Mesenchymal stem cell (in vitro differentiated cells and primary cell): ENCODE results near the gene ASCC2.
A peak's percentile ranks its signal among the peaks of the same experiment; 100 is the strongest.

ENCODE experiments used
- DNase-seq: peaks from one replicate; pipeline ENCODE4 v3.0.0-alpha.2; 2013
- H2AFZ ChIP-seq: one replicate; pipeline ENCODE4 v1.6.1; 2013; ENCODE audit warnings: low read depth, mild to moderate bottlenecking, control low read depth, inconsistent platforms, low read length, moderate library complexity
- H2AK5ac ChIP-seq: 2 replicates; pipeline ENCODE4 v1.6.1; 2013; ENCODE audit warnings: low read length, moderate library complexity, mild to moderate bottlenecking, inconsistent platforms; ENCODE audit not compliant: severe bottlenecking
- H2BK120ac ChIP-seq: one replicate; pipeline ENCODE4 v1.6.1; 2013; ENCODE audit warnings: low read depth, mild to moderate bottlenecking, inconsistent platforms, low read length, moderate library complexity
- H2BK12ac ChIP-seq, 2 experiments: one replicate each; pipeline ENCODE4 v1.6.1; 2013; ENCODE audit warnings: inconsistent platforms in 2 of 2, low read length in 2 of 2, mild to moderate bottlenecking in 2 of 2, moderate library complexity in 2 of 2, control low read depth in 1 of 2
- H2BK15ac ChIP-seq: one replicate; pipeline ENCODE4 v1.6.1; 2013; ENCODE audit warnings: mild to moderate bottlenecking, low read depth, inconsistent platforms; ENCODE audit not compliant: poor library complexity, severe bottlenecking
- H2BK5ac ChIP-seq: 2 replicates; pipeline ENCODE4 v1.6.1; 2013; ENCODE audit warnings: low read depth, mild to moderate bottlenecking, low read length, control low read depth, inconsistent platforms; ENCODE audit not compliant: poor library complexity, severe bottlenecking
- H3K14ac ChIP-seq, 2 experiments: one replicate each; pipeline ENCODE4 v1.6.1; 2013; ENCODE audit warnings: inconsistent platforms in 2 of 2, low read length in 2 of 2, control low read depth in 1 of 2, mild to moderate bottlenecking in 1 of 2, moderate library complexity in 1 of 2
- H3K18ac ChIP-seq, 2 experiments: one replicate each; pipeline ENCODE4 v1.6.1; 2013; ENCODE audit warnings: inconsistent platforms in 2 of 2, low read length in 2 of 2, control low read depth in 1 of 2, low read depth in 1 of 2, mild to moderate bottlenecking in 1 of 2
- H3K23ac ChIP-seq, 2 experiments: one replicate each; pipeline ENCODE4 v1.6.1; 2013; ENCODE audit warnings: inconsistent platforms in 2 of 2, low read length in 2 of 2, mild to moderate bottlenecking in 2 of 2, moderate library complexity in 2 of 2, control low read depth in 1 of 2
- H3K27ac ChIP-seq: 2 replicates; pipeline ENCODE4 v1.5.1; 2013; ENCODE audit warnings: mild to moderate bottlenecking, moderate library complexity, low read length, control low read depth, inconsistent platforms; ENCODE audit not compliant: poor library complexity, severe bottlenecking
- H3K27me3 ChIP-seq, 2 experiments: 2 replicates each; pipeline versions ENCODE4 v1.6.1 to v1.7.0; 2013; ENCODE audit warnings: low read length in 2 of 2, mild to moderate bottlenecking in 2 of 2, moderate library complexity in 2 of 2, control low read depth in 1 of 2, inconsistent platforms in 1 of 2; ENCODE audit not compliant: control insufficient read depth in 1 of 2, insufficient read depth in 1 of 2
- H3K36me3 ChIP-seq, 2 experiments: 2 replicates each; pipeline versions ENCODE4 v1.6.1 to v1.7.0; 2013; ENCODE audit warnings: low read length in 2 of 2, control low read depth in 1 of 2, inconsistent platforms in 1 of 2, low read depth in 1 of 2, mild to moderate bottlenecking in 1 of 2; ENCODE audit not compliant: insufficient read depth in 2 of 2, control insufficient read depth in 1 of 2
- H3K4ac ChIP-seq, 2 experiments: one replicate each; pipeline ENCODE4 v1.6.1; 2013; ENCODE audit warnings: inconsistent platforms in 2 of 2, low read length in 2 of 2, mild to moderate bottlenecking in 2 of 2, moderate library complexity in 2 of 2, control low read depth in 1 of 2, low read depth in 1 of 2
- H3K4me1 ChIP-seq: 2 replicates; pipeline ENCODE4 v1.6.1; 2013; ENCODE audit warnings: low read depth, low read length, control low read depth; ENCODE audit not compliant: control insufficient read depth, insufficient read depth
- H3K4me2 ChIP-seq: 2 replicates; pipeline ENCODE4 v1.6.1; 2013; ENCODE audit warnings: low read length, mild to moderate bottlenecking, inconsistent platforms; ENCODE audit not compliant: poor library complexity, severe bottlenecking
- H3K4me3 ChIP-seq, 2 experiments: 2 replicates each; pipeline versions ENCODE4 v1.5.1 to v1.7.0; 2013; ENCODE audit warnings: low read length in 2 of 2, mild to moderate bottlenecking in 2 of 2, control low read depth in 1 of 2, low read depth in 1 of 2; ENCODE audit not compliant: insufficient read depth in 1 of 2
- H3K79me1 ChIP-seq: replicated peaks from 2 replicates; pipeline ENCODE4 v1.6.1; 2013; ENCODE audit warnings: mild to moderate bottlenecking, control low read depth, low read length, inconsistent platforms; ENCODE audit not compliant: poor library complexity, severe bottlenecking
- H3K9ac ChIP-seq: 2 replicates; pipeline ENCODE4 v1.7.0; 2013; ENCODE audit warnings: mild to moderate bottlenecking, low read length, moderate library complexity
- H3K9me3 ChIP-seq: 2 replicates; pipeline ENCODE4 v1.7.0; 2013; ENCODE audit warnings: mild to moderate bottlenecking, low read length; ENCODE audit not compliant: control insufficient read depth
- H4K8ac ChIP-seq: one replicate; pipeline ENCODE4 v1.6.1; 2013; ENCODE audit warnings: inconsistent platforms, mild to moderate bottlenecking, low read length, moderate library complexity
- H4K91ac ChIP-seq: one replicate; pipeline ENCODE4 v1.6.1; 2013; ENCODE audit warnings: mild to moderate bottlenecking, low read length, inconsistent platforms
- WGBS: methylation state at CpG from one replicate; pipeline ENCODE4 v1.1.7; 2013; ENCODE audit warnings: mixed read lengths; 5-methylcytosine and 5-hydroxymethylcytosine counted together

Gene ASCC2

DNA sequence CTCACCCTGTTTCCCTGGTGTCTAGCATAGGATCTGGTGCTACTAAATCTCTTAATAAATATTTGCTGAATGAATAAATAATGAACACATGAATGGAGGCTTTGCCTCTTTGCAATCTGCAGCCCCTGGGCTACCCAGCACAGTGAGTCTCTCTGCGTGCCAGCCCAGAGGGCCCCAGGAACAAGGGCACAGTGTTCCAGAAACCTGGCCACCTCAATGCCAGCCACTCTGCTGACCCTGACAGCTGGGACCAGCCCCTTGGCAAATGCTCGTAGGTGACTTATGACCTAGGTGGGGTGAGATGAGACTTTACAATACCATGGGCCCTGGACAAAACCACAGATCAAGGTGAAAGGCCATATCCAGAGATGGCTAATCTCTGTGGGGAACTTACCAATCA is 39.3 kb downstream of the ASCC2 start:
- peak overlapping the region; percentile 71 for H2AK5ac ChIP-seq
- H4K91ac ChIP-seq = peak overlapping the region; percentile 100
- no peaks in the 10 kb centered on the region for H3K27me3 ChIP-seq
- H3K14ac ChIP-seq = peak overlapping the region in 1 of 2 experiments; percentile 94
- H3K36me3 ChIP-seq = peaks cover 57 to 71% of the 10 kb centered on the region in 2 experiments
- H3K4me2 ChIP-seq = no peak overlapping the region
- peak overlapping the region; percentile 58 for H3K9ac ChIP-seq
- H2BK5ac ChIP-seq = peak overlapping the region; percentile 24
- peak overlapping the region in 1 of 2 experiments; percentile 21 for H3K4me3 ChIP-seq
- H3K23ac ChIP-seq = peak overlapping the region in 1 of 2 experiments; percentile 90
- peak overlapping the region; percentile 100 for H2BK120ac ChIP-seq
- H2BK12ac ChIP-seq = peak overlapping the region; percentile 100
- peaks cover 5% of the 10 kb centered on the region for H3K79me1 ChIP-seq
- H4K8ac ChIP-seq = peak overlapping the region; percentile 100
- no peak for DNase-seq
- peak overlapping the region; percentile 82 for H2BK15ac ChIP-seq
- 72% methylated on average over 2 of the region's 2 CpGs for WGBS
- no peaks in the 10 kb centered on the region for H3K9me3 ChIP-seq
- peak overlapping the region; percentile 91 to 100 for H3K18ac ChIP-seq
- peak overlapping the region; percentile 31 for H3K27ac ChIP-seq
- H3K4me1 ChIP-seq = peaks cover 13% of the 10 kb centered on the region
- H3K4ac ChIP-seq = peak overlapping the region; percentile 98 to 100
- H2AFZ ChIP-seq = peak overlapping the region; percentile 30

DNA sequence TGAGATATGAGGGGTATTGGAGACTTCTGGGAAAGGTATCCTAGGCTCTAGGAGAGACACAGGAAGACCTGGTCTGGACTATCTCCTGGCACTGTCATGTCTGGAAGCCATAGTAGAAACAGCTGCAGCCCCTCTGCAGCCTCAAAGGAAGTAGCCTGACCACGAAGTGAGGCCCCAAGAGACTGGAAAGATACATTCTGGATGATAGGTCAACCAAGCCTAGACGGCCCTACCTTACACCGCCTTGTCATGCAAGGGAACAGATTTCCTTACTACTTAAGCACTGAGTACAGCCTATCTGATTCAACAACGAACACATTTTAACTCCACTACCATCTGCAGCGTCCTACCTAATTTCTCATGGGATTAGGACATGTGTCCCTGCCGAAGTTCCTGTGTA is 39.8 kb downstream of the ASCC2 start:
- Histone ChIP-seq H3K4me3 (peak overlapping the region in 1 of 2 experiments; percentile 21), H2BK15ac (peak overlapping the region; percentile 44), H4K91ac (peak overlapping the region; percentile 98), H3K18ac (peak overlapping the region; percentile 91 to 100), H2AK5ac (peak overlapping the region; percentile 71), H3K27me3 (no peaks in the 10 kb centered on the region), H3K9ac (peak overlapping the region; percentile 58), H3K4me2 (no peak overlapping the region), H3K9me3 (no peaks in the 10 kb centered on the region), H3K4ac (peak overlapping the region; percentile 13 to 100), H3K79me1 (peaks cover 5% of the 10 kb centered on the region), H3K14ac (peak overlapping the region in 1 of 2 experiments; percentile 61), H2BK12ac (peak overlapping the region; percentile 100), H3K23ac (peak overlapping the region in 1 of 2 experiments; percentile 84), H2BK5ac (no peak overlapping the region), H2AFZ (no peak overlapping the region), H3K36me3 (peaks cover 57 to 70% of the 10 kb centered on the region in 2 experiments), H3K27ac (no peak overlapping the region), H3K4me1 (peaks cover 13% of the 10 kb centered on the region), H2BK120ac (peak overlapping the region; percentile 100), H4K8ac (peak overlapping the region; percentile 78)
- WGBS = 39% methylated on average over 6 of the region's 6 CpGs
- peak; percentile 59 for DNase-seq

DNA sequence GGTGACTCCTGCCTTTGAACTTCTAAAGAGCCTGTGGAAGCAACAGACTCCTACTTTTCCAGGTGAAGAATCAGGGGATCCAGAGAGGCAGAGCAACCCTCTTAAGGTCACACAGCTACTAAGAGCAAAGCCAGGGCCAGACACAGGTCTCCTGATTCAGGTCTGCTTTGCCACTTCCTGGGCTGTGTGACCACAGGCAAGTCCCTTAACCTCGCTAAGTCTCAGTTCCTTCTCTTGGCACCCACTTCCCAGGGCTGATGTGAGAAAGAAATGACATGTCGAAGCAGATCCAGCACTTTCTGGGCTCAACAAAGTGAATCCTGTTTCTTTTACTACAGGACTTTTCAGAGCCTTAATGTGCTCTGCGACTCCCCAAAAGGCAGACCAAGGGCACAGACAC is 40.7 kb downstream of the ASCC2 start:
- Histone ChIP-seq H3K9ac (no peak overlapping the region), H3K4ac (no peak overlapping the region), H2BK12ac (peak overlapping the region in 1 of 2 experiments; percentile 59), H3K4me1 (peaks cover 15% of the 10 kb centered on the region), H3K27ac (no peak overlapping the region), H4K91ac (no peak overlapping the region), H2BK5ac (no peak overlapping the region), H3K23ac (no peak overlapping the region), H3K18ac (no peak overlapping the region), H4K8ac (peak overlapping the region; percentile 15), H3K4me2 (no peak overlapping the region), H3K9me3 (no peaks in the 10 kb centered on the region), H3K4me3 (no peak overlapping the region), H3K79me1 (peaks cover 5% of the 10 kb centered on the region), H2AK5ac (no peak overlapping the region), H2BK120ac (no peak overlapping the region), H2AFZ (no peak overlapping the region), H2BK15ac (no peak overlapping the region), H3K27me3 (no peaks in the 10 kb centered on the region), H3K14ac (no peak overlapping the region), H3K36me3 (peaks cover 62 to 78% of the 10 kb centered on the region in 2 experiments)
- DNase-seq = no peak
- 95% methylated on average over 2 of the region's 3 CpGs for WGBS

DNA sequence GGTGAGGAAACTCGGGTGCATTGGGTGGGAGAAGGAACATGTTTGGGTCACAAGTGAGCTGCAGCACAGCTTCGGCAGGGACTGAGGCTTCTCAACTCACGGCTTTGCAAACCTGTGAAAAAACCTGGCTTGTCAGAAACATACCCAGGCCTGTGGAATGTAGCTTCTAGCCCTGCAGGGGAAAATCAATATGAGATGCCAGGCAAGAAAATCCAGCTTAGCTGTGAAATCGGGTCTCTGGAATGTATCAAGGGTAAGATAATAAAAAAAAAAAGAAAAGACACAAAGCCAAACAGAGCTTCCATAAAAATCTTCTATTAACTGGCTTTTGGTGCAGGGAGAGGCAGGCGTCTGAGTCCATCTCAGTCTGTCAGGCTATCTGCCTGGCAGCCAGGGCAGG is 42.4 kb downstream of the ASCC2 start:
- 95% methylated on average over 4 of the region's 5 CpGs for WGBS
- no peak overlapping the region for H3K23ac ChIP-seq
- no peak overlapping the region for H2BK15ac ChIP-seq
- H3K14ac ChIP-seq = no peak overlapping the region
- H2BK120ac ChIP-seq = no peak overlapping the region
- no peak overlapping the region for H2BK5ac ChIP-seq
- no peak for DNase-seq
- H2AFZ ChIP-seq = no peak overlapping the region
- no peak overlapping the region for H2AK5ac ChIP-seq
- H2BK12ac ChIP-seq = no peak overlapping the region
- H3K18ac ChIP-seq = no peak overlapping the region
- no peak overlapping the region for H4K8ac ChIP-seq
- no peaks in the 10 kb centered on the region for H3K27me3 ChIP-seq
- no peak overlapping the region for H3K9ac ChIP-seq
- H3K4me3 ChIP-seq = no peak overlapping the region
- peaks cover 62 to 78% of the 10 kb centered on the region in 2 experiments for H3K36me3 ChIP-seq
- peaks cover 5% of the 10 kb centered on the region for H3K79me1 ChIP-seq
- no peaks in the 10 kb centered on the region for H3K9me3 ChIP-seq
- H4K91ac ChIP-seq = no peak overlapping the region
- H3K27ac ChIP-seq = no peak overlapping the region
- H3K4me2 ChIP-seq = no peak overlapping the region
- peaks cover 15% of the 10 kb centered on the region for H3K4me1 ChIP-seq
- no peak overlapping the region for H3K4ac ChIP-seq
